Ascending aorta (tissue), 2 donors: ENCODE results near the gene TOE1. TPM values are rescaled to one million over a fixed set of nuclear protein-coding genes. Genes with fewer than 3 reads are reported as not detected.

ENCODE experiments used
- DNase-seq, 2 donors: peaks; one replicate each; pipeline ENCODE4 v3.0.0-alpha.2; 2019; ENCODE audit warnings: low spot score in 2 of 2
- H3K27ac ChIP-seq, 2 donors: fragments of 200-600 bp; sonication (generic); one replicate each; pipeline ENCODE4 v1.5.1; 2016 to 2017; ENCODE audit warnings: mild to moderate bottlenecking in 1 of 2
- H3K27me3 ChIP-seq: fragments of 200-600 bp; sonication (generic); one replicate; pipeline ENCODE4 v1.5.1; 2017
- H3K36me3 ChIP-seq, 2 donors: fragments of 200-600 bp; sonication (generic); one replicate each; pipeline ENCODE4 v1.5.1; 2016
- H3K4me1 ChIP-seq, 2 donors: fragments of 200-600 bp; sonication (generic); one replicate each; pipeline ENCODE4 v1.5.1; 2016 to 2017; ENCODE audit warnings: mild to moderate bottlenecking in 1 of 2
- H3K4me3 ChIP-seq, 2 donors: fragments of 200-600 bp; sonication (generic); one replicate each; pipeline ENCODE4 v1.5.1; 2016 to 2017; ENCODE audit warnings: mild to moderate bottlenecking in 1 of 2
- H3K9me3 ChIP-seq, 2 donors: fragments of 200-600 bp; sonication (generic); one replicate each; pipeline ENCODE4 v1.5.1; 2016
- CTCF ChIP-seq, 3 experiments: fragments of 200-600 bp in 2 of 3; fragments of 450-650 bp in 1 of 3; sonication (generic) in 2 of 3; IDR thresholded peaks; one replicate each; pipeline ENCODE4 v1.5.1; 2016 to 2019; ENCODE audit warnings: antibody characterized with exemption in 3 of 3, mild to moderate bottlenecking in 1 of 3, moderate library complexity in 1 of 3
- intact Hi-C: fragments of 100-400 bp; cut with DNase I; formaldehyde crosslinking; loops from one replicate; pipeline ENCODE4 v1.15.1; 2023
- total RNA-seq: library from RNA; depleted of rRNA; stranded (reverse); fragments of >200 nt; gene quantifications from one replicate; pipeline ENCODE4 v1.1.0, GENCODE V29; 2016

Gene TOE1
- total RNA-seq, 1 donor from 2014 or later: 6.9 TPM

- H3K4me1 ChIP-seq: peaks cover 5 to 8% of the 10 kb centered on the region in 2 donors
- H3K27me3 ChIP-seq: no peaks in the 10 kb centered on the region
- TF ChIP-seq CTCF (IDR thresholded peaks at IDR 0.05): no peak
- intact Hi-C loops: no loop called here
- no peak overlapping the region for H3K27ac ChIP-seq
- H3K4me3 ChIP-seq: no peak overlapping the region
- DNase-seq: no peak
- H3K9me3 ChIP-seq: no peaks in the 10 kb centered on the region
- H3K36me3 ChIP-seq: peaks cover 34 to 58% of the 10 kb centered on the region in 2 donors
Observed at GRCh38 chr1:45331436-45332345, 8.3 kb upstream of the TOE1 start.

- H3K27ac ChIP-seq: no peak overlapping the region
- no peak for TF ChIP-seq CTCF (IDR thresholded peaks at IDR 0.05)
- no peaks in the 10 kb centered on the region for H3K27me3 ChIP-seq
- no peaks in the 10 kb centered on the region for H3K9me3 ChIP-seq
- H3K4me1 ChIP-seq: peaks cover 2 to 3% of the 10 kb centered on the region in 2 donors
- no peak overlapping the region for H3K4me3 ChIP-seq
- DNase-seq: no peak
- peaks cover 34 to 58% of the 10 kb centered on the region in 2 donors for H3K36me3 ChIP-seq
- intact Hi-C loops: no loop called here
Observed at GRCh38 chr1:45332346-45332720, 7.6 kb upstream of the TOE1 start.

GRCh38 chr1:45334308-45335245 lies 5.4 kb upstream of the TOE1 start:
- DNase-seq: no peak
- TF ChIP-seq CTCF (IDR thresholded peaks at IDR 0.05): no peak
- H3K27ac ChIP-seq: no peak overlapping the region
- no peaks in the 10 kb centered on the region for H3K9me3 ChIP-seq
- no peak overlapping the region for H3K4me3 ChIP-seq
- peaks cover 0 to 8% of the 10 kb centered on the region in 2 donors for H3K4me1 ChIP-seq
- intact Hi-C loops: no loop called here
- no peaks in the 10 kb centered on the region for H3K27me3 ChIP-seq
- peaks cover 34 to 51% of the 10 kb centered on the region in 2 donors for H3K36me3 ChIP-seq

GRCh38 chr1:45335855-45336324 lies 4.1 kb upstream of the TOE1 start:
- peaks cover 5 to 12% of the 10 kb centered on the region in 2 donors for H3K4me1 ChIP-seq
- intact Hi-C loops: no loop called here

More at GRCh38 chr1:45335855-45336324, 4.1 kb upstream of the TOE1 start:
- no peak overlapping the region for H3K4me3 ChIP-seq
- no peak overlapping the region for H3K27ac ChIP-seq
- no peak for TF ChIP-seq CTCF (IDR thresholded peaks at IDR 0.05)
- no peak for DNase-seq
- H3K9me3 ChIP-seq: no peaks in the 10 kb centered on the region
- no peaks in the 10 kb centered on the region for H3K27me3 ChIP-seq
- H3K36me3 ChIP-seq: peaks cover 31 to 41% of the 10 kb centered on the region in 2 donors
